ENCODE data around the gene CHP1.
A peak's percentile ranks its signal among the peaks of the same experiment; 100 is the strongest.

The CHP1 gene

DNA sequence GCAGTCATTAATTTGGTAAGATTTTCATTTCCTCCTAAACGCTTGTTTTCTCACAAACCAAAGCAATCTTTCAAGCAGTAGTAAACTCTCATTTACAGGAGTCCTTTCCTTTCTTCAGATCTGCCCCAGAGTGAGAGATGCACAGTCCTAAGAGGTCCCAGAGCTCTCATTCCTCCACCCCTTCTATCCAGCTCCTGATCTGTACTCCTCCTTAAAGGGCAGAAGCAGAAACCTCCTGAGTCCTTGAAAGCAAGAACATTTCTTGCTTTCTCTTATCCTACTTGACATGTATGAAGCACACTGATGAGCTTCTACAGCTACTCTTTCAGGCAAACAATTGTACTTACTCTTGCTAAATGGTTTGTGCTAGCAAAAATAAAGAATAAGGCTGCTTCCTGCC lies 12.2 kb upstream of the CHP1 start:
- TF ChIP-seq, protein P1, sequence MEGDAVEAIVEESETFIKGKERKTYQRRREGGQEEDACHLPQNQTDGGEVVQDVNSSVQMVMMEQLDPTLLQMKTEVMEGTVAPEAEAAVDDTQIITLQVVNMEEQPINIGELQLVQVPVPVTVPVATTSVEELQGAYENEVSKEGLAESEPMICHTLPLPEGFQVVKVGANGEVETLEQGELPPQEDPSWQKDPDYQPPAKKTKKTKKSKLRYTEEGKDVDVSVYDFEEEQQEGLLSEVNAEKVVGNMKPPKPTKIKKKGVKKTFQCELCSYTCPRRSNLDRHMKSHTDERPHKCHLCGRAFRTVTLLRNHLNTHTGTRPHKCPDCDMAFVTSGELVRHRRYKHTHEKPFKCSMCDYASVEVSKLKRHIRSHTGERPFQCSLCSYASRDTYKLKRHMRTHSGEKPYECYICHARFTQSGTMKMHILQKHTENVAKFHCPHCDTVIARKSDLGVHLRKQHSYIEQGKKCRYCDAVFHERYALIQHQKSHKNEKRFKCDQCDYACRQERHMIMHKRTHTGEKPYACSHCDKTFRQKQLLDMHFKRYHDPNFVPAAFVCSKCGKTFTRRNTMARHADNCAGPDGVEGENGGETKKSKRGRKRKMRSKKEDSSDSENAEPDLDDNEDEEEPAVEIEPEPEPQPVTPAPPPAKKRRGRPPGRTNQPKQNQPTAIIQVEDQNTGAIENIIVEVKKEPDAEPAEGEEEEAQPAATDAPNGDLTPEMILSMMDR (IDR thresholded peaks at IDR 0.05; ENCODE audit: low read length) = no peak
- TF ChIP-seq EZH2 (IDR thresholded peaks at IDR 0.05; ENCODE audit: borderline replicate concordance, low read length) = no peak
- Histone ChIP-seq H2AFZ (ENCODE audit: low read length) (no peak overlapping the region), H3K27ac (ENCODE audit: low read depth, low read length, poor library complexity, severe bottlenecking) (no peak overlapping the region), H3K4me3 (ENCODE audit: low read depth, low read length, poor library complexity, severe bottlenecking) (no peak overlapping the region), H3K79me2 (ENCODE audit: insufficient read depth, low read length) (no peaks in the 10 kb centered on the region), H3K4me2 (ENCODE audit: low read length) (no peak overlapping the region), H3K4me1 (ENCODE audit: insufficient read depth, low read length, severe bottlenecking) (no peaks in the 10 kb centered on the region), H3K36me3 (ENCODE audit: insufficient read depth, low read length) (no peaks in the 10 kb centered on the region), H3K9ac (ENCODE audit: low read length) (no peak overlapping the region), H3K9me2 (ENCODE audit: low read depth, low read length) (no peaks in the 10 kb centered on the region), H4K20me1 (ENCODE audit: insufficient read depth, low read length) (no peaks in the 10 kb centered on the region), H3K27me3 (ENCODE audit: insufficient read depth, low read length) (no peaks in the 10 kb centered on the region; the same call in 1 of the 2 replicates), H3K9me3 (ENCODE audit: low read length) (no peaks in the 10 kb centered on the region), H3F3A (ENCODE audit: insufficient read depth, low read length) (no peaks in the 10 kb centered on the region)

DNA sequence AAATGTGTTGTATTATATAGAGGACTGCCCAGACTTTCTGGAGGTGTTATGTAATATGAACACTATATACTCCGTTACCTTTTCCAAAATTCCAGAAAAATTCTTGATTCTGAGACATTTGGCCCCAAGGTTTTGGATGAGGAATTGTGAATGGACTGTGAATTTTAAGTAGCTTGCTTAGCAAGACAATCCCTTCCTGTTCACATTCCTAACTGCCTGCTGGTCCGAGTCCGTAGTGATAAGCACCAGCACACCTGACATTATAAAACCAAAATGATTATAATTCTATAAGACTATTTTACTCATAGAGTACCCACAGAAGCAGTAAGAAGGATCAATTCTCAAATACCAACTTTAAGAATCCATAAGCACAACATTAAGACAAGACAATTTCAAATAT lies 11.7 kb upstream of the CHP1 start:
- Histone ChIP-seq H3K36me3 (ENCODE audit: insufficient read depth, low read length) (no peaks in the 10 kb centered on the region), H3K79me2 (ENCODE audit: insufficient read depth, low read length) (no peaks in the 10 kb centered on the region), H3K4me2 (ENCODE audit: low read length) (no peak overlapping the region), H3K4me3 (ENCODE audit: low read depth, low read length, poor library complexity, severe bottlenecking) (no peak overlapping the region), H3K27me3 (ENCODE audit: insufficient read depth, low read length) (no peaks in the 10 kb centered on the region; the same call in 1 of the 2 replicates), H3K27ac (ENCODE audit: low read depth, low read length, poor library complexity, severe bottlenecking) (no peak overlapping the region), H3K9ac (ENCODE audit: low read length) (no peak overlapping the region), H3K9me3 (ENCODE audit: low read length) (no peaks in the 10 kb centered on the region), H3K4me1 (ENCODE audit: insufficient read depth, low read length, severe bottlenecking) (no peaks in the 10 kb centered on the region), H2AFZ (ENCODE audit: low read length) (no peak overlapping the region), H4K20me1 (ENCODE audit: insufficient read depth, low read length) (no peaks in the 10 kb centered on the region), H3F3A (ENCODE audit: insufficient read depth, low read length) (no peaks in the 10 kb centered on the region), H3K9me2 (ENCODE audit: low read depth, low read length) (no peaks in the 10 kb centered on the region)
- TF ChIP-seq, protein P1 (IDR thresholded peaks at IDR 0.05; ENCODE audit: low read length) = no peak
- no peak for TF ChIP-seq EZH2 (IDR thresholded peaks at IDR 0.05; ENCODE audit: borderline replicate concordance, low read length)

DNA sequence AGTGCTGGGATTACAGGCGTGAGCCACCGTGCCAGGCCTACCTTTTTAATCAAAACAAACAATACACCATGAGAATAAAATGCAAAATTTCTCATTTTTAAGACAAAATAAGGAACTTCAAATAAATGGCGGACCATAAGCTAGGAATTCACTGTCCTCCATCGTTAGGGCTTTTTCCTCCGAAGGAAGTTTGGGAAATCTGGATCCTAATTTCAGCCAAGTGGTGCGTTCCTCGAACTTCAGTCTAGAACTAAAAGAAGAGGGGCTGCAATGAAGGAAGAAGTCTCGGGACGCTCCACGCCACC lies 771 bp upstream of the CHP1 start:
- no peaks in the 10 kb centered on the region for H3K27me3 ChIP-seq (ENCODE audit: insufficient read depth, low read length)
- H2AFZ ChIP-seq (ENCODE audit: low read length) = peak overlapping the region; percentile 65
- H3K9me3 ChIP-seq (ENCODE audit: low read length) = no peaks in the 10 kb centered on the region
- peak overlapping the region; percentile 93 for H3K4me3 ChIP-seq (ENCODE audit: low read depth, low read length, poor library complexity, severe bottlenecking)
- 0 out of 2 replicates have a peak, but pooled peaks cover 3% of the 10 kb centered on the region for H3F3A ChIP-seq (ENCODE audit: insufficient read depth, low read length)
- TF ChIP-seq, protein P1 (IDR thresholded peaks at IDR 0.05; ENCODE audit: low read length) = no peak
- TF ChIP-seq EZH2 (IDR thresholded peaks at IDR 0.05; ENCODE audit: borderline replicate concordance, low read length) = no peak
- H3K4me2 ChIP-seq (ENCODE audit: low read length) = peak overlapping the region; percentile 95
- H4K20me1 ChIP-seq (ENCODE audit: insufficient read depth, low read length) = no peaks in the 10 kb centered on the region
- no peaks in the 10 kb centered on the region for H3K9me2 ChIP-seq (ENCODE audit: low read depth, low read length)
- H3K36me3 ChIP-seq (ENCODE audit: insufficient read depth, low read length) = no peaks in the 10 kb centered on the region
- no peak overlapping the region for H3K27ac ChIP-seq (ENCODE audit: low read depth, low read length, poor library complexity, severe bottlenecking)
- H3K79me2 ChIP-seq (ENCODE audit: insufficient read depth, low read length) = peaks cover 10% of the 10 kb centered on the region
- peaks cover 26% of the 10 kb centered on the region for H3K4me1 ChIP-seq (ENCODE audit: insufficient read depth, low read length, severe bottlenecking)
- no peak overlapping the region; the same call in 1 of the 2 replicates for H3K9ac ChIP-seq (ENCODE audit: low read length)

All from OCI-LY1 (cell line).